ENCODE results near the gene RAB22A. TPM values are rescaled to one million over a fixed set of nuclear protein-coding genes. Genes with fewer than 3 reads are reported as not detected.

The RAB22A gene
- total and polyA plus RNA-seq, 2 of the 4 experiments (the other 2 are of a cell fraction), result 8.2 to 8.4 TPM

DNA sequence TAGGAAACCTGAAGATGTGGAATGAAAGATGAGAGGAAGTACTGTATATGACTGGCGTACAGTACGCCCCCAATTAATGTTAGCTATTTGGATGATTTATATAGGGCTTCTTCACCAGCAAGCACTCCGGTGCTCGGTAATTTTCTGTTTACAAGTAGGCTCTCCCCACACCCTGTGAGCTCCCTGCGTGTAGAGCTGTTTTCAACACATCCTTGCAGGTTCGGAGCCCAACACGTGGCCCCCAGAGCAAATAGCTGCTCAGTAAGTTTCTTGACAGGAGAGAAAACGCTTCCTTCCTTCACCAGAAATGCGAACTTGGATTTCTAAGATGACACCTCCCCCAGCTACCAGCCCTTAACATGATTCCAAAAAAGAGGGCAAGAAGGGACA is 1.2 kb upstream of the RAB22A start:
- ATAC-seq (ENCODE audit: low read depth), result no peak
- H3K27ac ChIP-seq (ENCODE audit: insufficient read depth, low read length), result no peak overlapping the region

More for the DNA sequence above, 1.2 kb upstream of the RAB22A start:
- Histone ChIP-seq H4K91ac (ENCODE audit: insufficient read depth, low read depth, low read length) (no peak overlapping the region; the same call in 1 of the 2 replicates), H2AK5ac (ENCODE audit: low read depth, low read length) (peak overlapping the region; percentile 20; the same call in 1 of the 2 replicates), H3K4me2 (ENCODE audit: low read depth, low read length) (peak overlapping the region; percentile 65), H2BK5ac (ENCODE audit: low read depth, low read length, poor library complexity, severe bottlenecking) (no peak overlapping the region), H3K4ac (ENCODE audit: low read depth, low read length) (peak overlapping the region; percentile 91), H3K4me1 (ENCODE audit: control insufficient read depth, insufficient read depth, low read length) (peaks cover 4% of the 10 kb centered on the region; the same call in 1 of the 2 replicates), H3K79me1 (ENCODE audit: low read depth in 1 of 2, low read length in 2 of 2) (peaks cover 21 to 74% of the 10 kb centered on the region in 2 experiments), H3K14ac (replicated peaks; ENCODE audit: low read depth, low read length) (peak overlapping the region; percentile 31), H4K20me1 (ENCODE audit: insufficient read depth, low read length) (peaks cover 5% of the 10 kb centered on the region; the same call in 1 of the 2 replicates), H4K5ac (ENCODE audit: low read depth, low read length) (no peak overlapping the region), H4K8ac (ENCODE audit: low read depth in 2 of 2, low read length in 2 of 2) (peak overlapping the region in 1 of 2 experiments; percentile 92; a peak in 1 of 4 replicates), H3K18ac (ENCODE audit: low read depth, low read length) (no peak overlapping the region), H3K36me3 (ENCODE audit: control insufficient read depth, insufficient read depth, low read length) (peaks cover 10% of the 10 kb centered on the region), H3K27me3 (ENCODE audit: control insufficient read depth, insufficient read depth, low read length) (no peaks in the 10 kb centered on the region), H3K56ac (ENCODE audit: extremely low read depth, insufficient read depth, low read length) (no peak overlapping the region), H2AFZ (replicated peaks; ENCODE audit: low read length, poor library complexity) (no peak overlapping the region), H3K4me3 (ENCODE audit: insufficient read depth, low read depth, low read length) (peak overlapping the region; percentile 81), H2BK20ac (ENCODE audit: low read depth, low read length) (no peak overlapping the region), H3K9me3 (ENCODE audit: control insufficient read depth, insufficient read depth, low read length) (no peaks in the 10 kb centered on the region), H3K9ac (ENCODE audit: low read depth, low read length) (0 out of 2 replicates have a peak overlapping the region, but pooled peaks have one; percentile 90), H2AK9ac (replicated peaks; ENCODE audit: low read depth, low read length, poor library complexity) (peak overlapping the region; percentile 97), H2BK120ac (ENCODE audit: low read depth, low read length) (no peak overlapping the region), H2BK15ac (ENCODE audit: low read depth, low read length) (no peak overlapping the region), H3K9me1 (ENCODE audit: insufficient read depth, low read length) (peaks cover 11% of the 10 kb centered on the region), H3K23ac (ENCODE audit: low read depth, low read length) (no peak overlapping the region)
- no TSS peak for BruUV-seq (replicated peaks)
- no peak for DNase-seq
- POLR2A ChIA-PET (ENCODE audit: unreplicated experiment), result no interaction called here
- dilution Hi-C loops (cut with HindIII; ENCODE audit: low sequenced_read_pairs, unreplicated experiment) (no loop called here), intact Hi-C loops (cut with micrococcal nuclease) (no loop called here), in situ Hi-C loops (cut with MboI; ENCODE audit: low sequenced_read_pairs) (no loop called here)
- 60% methylated on average over 1 of the region's 9 CpGs; no CpG with 5 or more reads in 1 of the 2 experiments for WGBS, 2 experiments (ENCODE audit: extremely low coverage in 2 of 2, insufficient read length in 1 of 2)
- CTCF ChIA-PET, result no interaction called here
- TF ChIP-seq, protein P1, sequence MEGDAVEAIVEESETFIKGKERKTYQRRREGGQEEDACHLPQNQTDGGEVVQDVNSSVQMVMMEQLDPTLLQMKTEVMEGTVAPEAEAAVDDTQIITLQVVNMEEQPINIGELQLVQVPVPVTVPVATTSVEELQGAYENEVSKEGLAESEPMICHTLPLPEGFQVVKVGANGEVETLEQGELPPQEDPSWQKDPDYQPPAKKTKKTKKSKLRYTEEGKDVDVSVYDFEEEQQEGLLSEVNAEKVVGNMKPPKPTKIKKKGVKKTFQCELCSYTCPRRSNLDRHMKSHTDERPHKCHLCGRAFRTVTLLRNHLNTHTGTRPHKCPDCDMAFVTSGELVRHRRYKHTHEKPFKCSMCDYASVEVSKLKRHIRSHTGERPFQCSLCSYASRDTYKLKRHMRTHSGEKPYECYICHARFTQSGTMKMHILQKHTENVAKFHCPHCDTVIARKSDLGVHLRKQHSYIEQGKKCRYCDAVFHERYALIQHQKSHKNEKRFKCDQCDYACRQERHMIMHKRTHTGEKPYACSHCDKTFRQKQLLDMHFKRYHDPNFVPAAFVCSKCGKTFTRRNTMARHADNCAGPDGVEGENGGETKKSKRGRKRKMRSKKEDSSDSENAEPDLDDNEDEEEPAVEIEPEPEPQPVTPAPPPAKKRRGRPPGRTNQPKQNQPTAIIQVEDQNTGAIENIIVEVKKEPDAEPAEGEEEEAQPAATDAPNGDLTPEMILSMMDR (conservative IDR thresholded peaks at IDR 0.05; ENCODE audit: low read depth, low read length), result no peak
- TF ChIP-seq FOS (IDR thresholded peaks at IDR 0.05; ENCODE audit: low read depth, low read length) (no peak), MAFK (IDR thresholded peaks at IDR 0.05; ENCODE audit: low read depth, low read length) (no peak), BHLHE40 (IDR thresholded peaks at IDR 0.05; ENCODE audit: low read depth, low read length) (no peak), SMC3 (IDR thresholded peaks at IDR 0.05; ENCODE audit: low read depth, low read length) (no peak), CEBPB (IDR thresholded peaks at IDR 0.05; ENCODE audit: low read depth, low read length) (no peak)

Measured in IMR-90 (cell line).